H1 (cell line): ENCODE measurements around the gene GLS2. TPM values are rescaled to one million over a fixed set of nuclear protein-coding genes. Genes with fewer than 3 reads are reported as not detected.

Source experiments
- ASH2L ChIP-seq: fragments of 200-600, 300-600 bp; sonication (generic); IDR thresholded peaks from one replicate; pipeline ENCODE4 v1.7.1; 2017; ENCODE audit warnings: low read length
- CEBPB ChIP-seq: IDR thresholded peaks from 2 replicates; pipeline ENCODE4 v1.6.1; 2012; ENCODE audit warnings: low read depth, low read length
- CHD1 ChIP-seq: IDR thresholded peaks from 2 replicates; pipeline ENCODE4 v1.6.1; 2012; ENCODE audit warnings: low read depth, low read length, improper control_type of control experiment
- JUN ChIP-seq: IDR thresholded peaks from 2 replicates; pipeline ENCODE4 v1.6.1; 2011; ENCODE audit warnings: low read depth, mild to moderate bottlenecking, improper control_type of control experiment, low read length
- SP1 ChIP-seq: IDR thresholded peaks from 2 replicates; pipeline ENCODE4 v1.6.1; 2011; ENCODE audit warnings: low read depth, low read length
- SP2 ChIP-seq: IDR thresholded peaks from 2 replicates; pipeline ENCODE4 v1.6.1; 2012; ENCODE audit warnings: mild to moderate bottlenecking, low read length, inconsistent platforms
- TAF1 ChIP-seq: IDR thresholded peaks from 2 replicates; pipeline ENCODE4 v1.6.1; 2011; ENCODE audit warnings: mild to moderate bottlenecking, low read depth, low read length
- ZNF274 ChIP-seq: IDR thresholded peaks from 2 replicates; pipeline ENCODE4 v1.7.0; 2012; ENCODE audit warnings: low read length, borderline replicate concordance; ENCODE audit errors: extremely low read depth
- polyA plus RNA-seq, 7 experiments: library from polyadenylated mRNA; depleted of rRNA in 3 of 7; stranded (reverse) in 5 of 7; unstranded in 2 of 7; fragments of >200 nt in 5 of 7; fragments of 200-250 nt in 2 of 7; gene quantifications; 1 replicate in 5 of 7; 2 replicates in 1 of 7; 4 replicates in 1 of 7; pipeline versions ENCODE4 v1.2.1 to v1.2.3, GENCODE V29; 2011 to 2013; ENCODE audit warnings: missing spikeins in 2 of 7, mixed read lengths in 2 of 7
- total RNA-seq: library from RNA; stranded (reverse); fragmentation: NEBNext Ultra II Directional; extraction: Animal tissue kit (Norgen Biotek cat#: 25700); gene quantifications from 2 replicates; pipeline ENCODE4 v1.2.1, GENCODE V29; 2021

The GLS2 gene
- total and polyA plus RNA-seq, 2 of the 8 experiments (the other 6 are each of a cell fraction or from before 2014, with no cell fraction given), result 14.5 to 20.1 TPM

DNA sequence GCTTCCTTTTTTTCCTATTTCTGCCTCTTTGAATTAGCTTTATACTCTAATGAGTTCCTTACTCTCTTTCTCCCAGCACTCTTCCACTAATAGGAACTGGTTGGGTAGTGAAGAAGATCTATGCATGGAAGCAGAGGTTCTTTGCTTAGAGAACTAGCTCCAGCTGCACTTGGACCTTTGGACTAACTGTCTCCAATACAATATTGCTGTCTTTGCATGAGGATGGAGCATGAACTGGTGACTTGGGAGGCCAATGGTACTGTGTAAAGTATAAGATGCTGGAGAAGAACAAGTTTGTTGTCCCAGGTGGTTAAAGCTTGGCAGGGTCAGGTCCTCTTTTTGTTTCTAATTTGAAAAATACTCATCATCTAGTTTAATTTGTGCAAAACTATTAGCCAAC, 2.4 kb upstream of the GLS2 start (continued):
- no peak for TF ChIP-seq SP2
- no peak for TF ChIP-seq ZNF274
- TF ChIP-seq TAF1, result no peak
- TF ChIP-seq JUN, result no peak
- TF ChIP-seq CHD1, result no peak
- TF ChIP-seq SP1, result no peak
- TF ChIP-seq ASH2L, result no peak
- TF ChIP-seq CEBPB, result no peak
